CD4-positive, alpha-beta memory T cell (primary cell): Measurements from ENCODE around the gene GFOD1. TPM values are rescaled to one million over a fixed set of nuclear protein-coding genes. Genes with fewer than 3 reads are reported as not detected.
A peak's percentile ranks its signal among the peaks of the same experiment; 100 is the strongest.
"Not testable (repeated sequence)": the region's sequence is repeated elsewhere in the genome, so short reads cannot be mapped to it uniquely, and the experiment has no call there.

ENCODE experiments used
- CTCF ChIA-PET: fragments of 350-600 bp; sonication (Branson Sonifier 250); formaldehyde crosslinking; loops from one replicate; lab custom pipeline; 2021; ENCODE audit warnings: inconsistent platforms; ENCODE audit not compliant: partially characterized antibody; lab: Charles Lee
- POLR2A ChIA-PET: fragments of 350-600 bp; sonication (Branson Sonifier 250); formaldehyde crosslinking; loops from one replicate; lab custom pipeline; 2021; ENCODE audit not compliant: partially characterized antibody; lab: Charles Lee
- DNase-seq, 5 donors: peaks; one replicate each; pipeline versions ENCODE4 v3.0.0 to v3.0.0-alpha.2; 2020 to 2022; ENCODE audit warnings: mixed read lengths in 1 of 5
- H3K27ac ChIP-seq: one replicate; pipeline ENCODE4 v1.7.0; 2013; ENCODE audit warnings: low read depth, low read length
- H3K27me3 ChIP-seq: 2 replicates; pipeline ENCODE4 v1.7.0; 2013; ENCODE audit warnings: mild to moderate bottlenecking, low read length, moderate library complexity; ENCODE audit not compliant: insufficient read depth
- H3K36me3 ChIP-seq: 2 replicates; pipeline ENCODE4 v1.7.0; 2013; ENCODE audit warnings: mild to moderate bottlenecking, low read length, moderate library complexity; ENCODE audit not compliant: insufficient read depth
- H3K4me1 ChIP-seq: 2 replicates; pipeline ENCODE4 v1.7.0; 2013; ENCODE audit warnings: mild to moderate bottlenecking, low read length, moderate library complexity; ENCODE audit not compliant: insufficient read depth
- H3K4me3 ChIP-seq, 2 donors: one replicate each; pipeline ENCODE4 v1.7.0; 2013; ENCODE audit warnings: low read length in 2 of 2, mild to moderate bottlenecking in 1 of 2
- H3K9me3 ChIP-seq, 2 donors: one replicate each; pipeline ENCODE4 v1.7.0; 2013; ENCODE audit warnings: low read length in 2 of 2, control low read depth in 1 of 2; ENCODE audit not compliant: control insufficient read depth in 1 of 2
- H3K27ac Mint-ChIP-seq, 7 donors: one replicate each; pipeline ENCODE4 v1.8.0; 2020 to 2021; ENCODE audit warnings: mixed read lengths in 7 of 7, mild to moderate bottlenecking in 6 of 7, inconsistent platforms in 3 of 7, moderate library complexity in 3 of 7
- H3K27me3 Mint-ChIP-seq, 2 donors: one replicate each; pipeline ENCODE4 v1.8.0; 2020 to 2021; ENCODE audit warnings: mixed read lengths in 2 of 2
- H3K36me3 Mint-ChIP-seq, 2 donors: one replicate each; pipeline ENCODE4 v1.8.0; 2020 to 2021; ENCODE audit warnings: mixed read lengths in 2 of 2, inconsistent platforms in 1 of 2, mild to moderate bottlenecking in 1 of 2
- H3K4me1 Mint-ChIP-seq, 4 donors: one replicate each; pipeline ENCODE4 v1.8.0; 2020 to 2021; ENCODE audit warnings: mixed read lengths in 4 of 4, mild to moderate bottlenecking in 1 of 4
- H3K4me3 Mint-ChIP-seq, 8 donors: one replicate each; pipeline ENCODE4 v1.8.0; 2020 to 2021; ENCODE audit warnings: mixed read lengths in 8 of 8, mild to moderate bottlenecking in 7 of 8, moderate library complexity in 6 of 8, inconsistent platforms in 3 of 8
- H3K9me3 Mint-ChIP-seq, 8 donors: one replicate each; pipeline ENCODE4 v1.8.0; 2020 to 2021; ENCODE audit warnings: mixed read lengths in 8 of 8, mild to moderate bottlenecking in 5 of 8, inconsistent platforms in 3 of 8, moderate library complexity in 1 of 8
- intact Hi-C: fragments of 100-400 bp; cut with micrococcal nuclease; formaldehyde crosslinking; loops from one replicate; pipeline ENCODE4 v1.15.1; 2023
- polyA plus RNA-seq, 2 donors: library from polyadenylated mRNA; unstranded; fragments of 300-500 nt; fragmentation: Illumina TruSeq; gene quantifications; one replicate each; pipeline ENCODE4 v1.2.3, GENCODE V29; 2021
- total RNA-seq, 2 experiments: library from RNA; stranded (reverse); gene quantifications; one replicate each; pipeline ENCODE4 v1.2.3, GENCODE V29; 2021

Gene GFOD1
- total and polyA plus RNA-seq, 4 experiments from 2014 or later, result 0.95 to 1.1 (median 0.97) TPM; not detected in 1

- H3K27me3 ChIP-seq, result no peaks in the 10 kb centered on the region
- H3K27ac ChIP-seq, result no peak overlapping the region
- H3K4me3 Mint-ChIP-seq, result no peak overlapping the region
- H3K36me3 Mint-ChIP-seq, result no peaks in the 10 kb centered on the region
- no peak overlapping the region for H3K4me3 ChIP-seq
- no peaks in the 10 kb centered on the region for H3K36me3 ChIP-seq
- peaks cover 29% of the 10 kb centered on the region for H3K4me1 ChIP-seq
- intact Hi-C loops, result loop anchor here (5.0 to 10.0 kb wide), 3 partner anchors 37 to 314 kb away; partner anchors contain the start of genes GFOD1 and NOL7
- no peak for DNase-seq
- CTCF ChIA-PET, result no interaction called here
- no peaks in the 10 kb centered on the region for H3K27me3 Mint-ChIP-seq
- H3K9me3 Mint-ChIP-seq, result no peaks in the 10 kb centered on the region
- no peak overlapping the region for H3K27ac Mint-ChIP-seq
- no peaks in the 10 kb centered on the region for H3K9me3 ChIP-seq
- H3K4me1 Mint-ChIP-seq, result peaks cover 22 to 36% (median 31%) of the 10 kb centered on the region in 4 donors
- POLR2A ChIA-PET, result no interaction called here
Measured at GRCh38 chr6:13450628-13451027, 36.8 kb downstream of the GFOD1 start.

- Mint-ChIP-seq H3K27me3 (no peaks in the 10 kb centered on the region), H3K4me1 (peaks cover 11 to 21% (median 12%) of the 10 kb centered on the region in 4 donors)
Measured at GRCh38 chr6:13447949-13448724, 39.3 kb downstream of the GFOD1 start.

GRCh38 chr6:13446381-13446780, 41.0 kb downstream of the GFOD1 start:
- H3K27ac Mint-ChIP-seq, result no peak overlapping the region

More at GRCh38 chr6:13447949-13448724, 39.3 kb downstream of the GFOD1 start:
- POLR2A ChIA-PET, result no interaction called here
- no peaks in the 10 kb centered on the region for H3K36me3 Mint-ChIP-seq
- Histone ChIP-seq H3K36me3 (no peaks in the 10 kb centered on the region), H3K4me1 (peaks cover 8% of the 10 kb centered on the region), H3K4me3 (no peak overlapping the region), H3K27me3 (no peaks in the 10 kb centered on the region), H3K27ac (no peak overlapping the region), H3K9me3 (no peaks in the 10 kb centered on the region)
- H3K4me3 Mint-ChIP-seq, result no peak overlapping the region
- CTCF ChIA-PET, result interaction anchor here (1.5 kb wide), 1 partner anchor 12 kb away, joined by 3 read pairs; no protein-coding TSS in a partner anchor
- no peak for DNase-seq
- no peaks in the 10 kb centered on the region for H3K9me3 Mint-ChIP-seq
- peak overlapping the region in 4 of 7 donors; percentile 8 to 62 (median 47) for H3K27ac Mint-ChIP-seq
- intact Hi-C loops, result no loop called here

GRCh38 chr6:13445744-13446115, 41.7 kb downstream of the GFOD1 start:
- H3K9me3 ChIP-seq, result no peaks in the 10 kb centered on the region
- intact Hi-C loops, result no loop called here
- POLR2A ChIA-PET, result no interaction called here
- peaks cover 8% of the 10 kb centered on the region for H3K4me1 ChIP-seq
- H3K4me1 Mint-ChIP-seq, result peaks cover 11 to 21% (median 12%) of the 10 kb centered on the region in 4 donors
- no peaks in the 10 kb centered on the region for H3K27me3 ChIP-seq
- H3K36me3 ChIP-seq, result no peaks in the 10 kb centered on the region
- CTCF ChIA-PET, result interaction anchor here (1.2 to 2.3 kb wide), 3 partner anchors 8 to 621 kb away, joined by 3 to 9 read pairs (median 3); no protein-coding TSS in a partner anchor
- peaks cover 0 to 3% (median 0%) of the 10 kb centered on the region in 8 donors for H3K9me3 Mint-ChIP-seq
- DNase-seq, result no peak
- H3K27me3 Mint-ChIP-seq, result peaks cover 0 to 2% of the 10 kb centered on the region in 2 donors
- no peak overlapping the region for H3K4me3 ChIP-seq
- no peak overlapping the region for H3K4me3 Mint-ChIP-seq
- no peak overlapping the region for H3K27ac Mint-ChIP-seq
- H3K27ac ChIP-seq, result no peak overlapping the region
- no peaks in the 10 kb centered on the region for H3K36me3 Mint-ChIP-seq

More at GRCh38 chr6:13446381-13446780, 41.0 kb downstream of the GFOD1 start:
- no peak for DNase-seq
- H3K9me3 ChIP-seq, result no peaks in the 10 kb centered on the region
- Mint-ChIP-seq H3K27me3 (no peaks in the 10 kb centered on the region), H3K9me3 (peaks cover 0 to 3% (median 0%) of the 10 kb centered on the region in 8 donors), H3K36me3 (no peaks in the 10 kb centered on the region), H3K4me1 (peaks cover 11 to 21% (median 12%) of the 10 kb centered on the region in 4 donors), H3K4me3 (no peak overlapping the region)
- peaks cover 8% of the 10 kb centered on the region for H3K4me1 ChIP-seq
- no peak overlapping the region for H3K4me3 ChIP-seq
- no peaks in the 10 kb centered on the region for H3K36me3 ChIP-seq
- ChIA-PET POLR2A (no interaction called here), CTCF (interaction anchor here (2.3 kb wide), 1 partner anchor 7 kb away, joined by 9 read pairs; no protein-coding TSS in a partner anchor)
- no peak overlapping the region for H3K27ac ChIP-seq
- H3K27me3 ChIP-seq, result no peaks in the 10 kb centered on the region
- intact Hi-C loops, result no loop called here

GRCh38 chr6:13445005-13445743, 42.2 kb downstream of the GFOD1 start:
- no peak overlapping the region for H3K27ac ChIP-seq
- Mint-ChIP-seq H3K36me3 (no peaks in the 10 kb centered on the region), H3K9me3 (peaks cover 0 to 3% (median 0%) of the 10 kb centered on the region in 8 donors), H3K27ac (no peak overlapping the region), H3K4me3 (no peak overlapping the region), H3K27me3 (peaks cover 0 to 2% of the 10 kb centered on the region in 2 donors), H3K4me1 (peaks cover 11 to 21% (median 12%) of the 10 kb centered on the region in 4 donors)
- no peaks in the 10 kb centered on the region for H3K9me3 ChIP-seq
- POLR2A ChIA-PET, result no interaction called here
- H3K4me3 ChIP-seq, result no peak overlapping the region
- no peak for DNase-seq
- H3K27me3 ChIP-seq, result no peaks in the 10 kb centered on the region
- intact Hi-C loops, result no loop called here
- H3K4me1 ChIP-seq, result peaks cover 8% of the 10 kb centered on the region
- CTCF ChIA-PET, result interaction anchor here (1.0 to 2.3 kb wide), 4 partner anchors 8 to 622 kb away, joined by 3 to 9 read pairs (median 3); no protein-coding TSS in a partner anchor
- no peaks in the 10 kb centered on the region for H3K36me3 ChIP-seq

- H3K9me3 ChIP-seq, result no peaks in the 10 kb centered on the region
- DNase-seq, result no peak
- Mint-ChIP-seq H3K4me3 (no peak overlapping the region), H3K27ac (no peak overlapping the region), H3K27me3 (peaks cover 0 to 2% of the 10 kb centered on the region in 2 donors), H3K9me3 (peaks cover 0 to 3% (median 0%) of the 10 kb centered on the region in 8 donors), H3K4me1 (peaks cover 11 to 21% (median 12%) of the 10 kb centered on the region in 4 donors), H3K36me3 (no peaks in the 10 kb centered on the region)
- H3K4me1 ChIP-seq, result peaks cover 8% of the 10 kb centered on the region
- ChIA-PET POLR2A (no interaction called here), CTCF (interaction anchor here (0.9 to 2.3 kb wide), 5 partner anchors 9 to 622 kb away, joined by 3 to 9 read pairs (median 3); no protein-coding TSS in a partner anchor)
- H3K36me3 ChIP-seq, result no peaks in the 10 kb centered on the region
- H3K27me3 ChIP-seq, result no peaks in the 10 kb centered on the region
- no peak overlapping the region for H3K4me3 ChIP-seq
- intact Hi-C loops, result no loop called here
- H3K27ac ChIP-seq, result no peak overlapping the region
Measured at GRCh38 chr6:13444604-13445003, 42.8 kb downstream of the GFOD1 start.

GRCh38 chr6:13443978-13444377, 43.4 kb downstream of the GFOD1 start:
- H3K36me3 Mint-ChIP-seq, H3K27me3 ChIP-seq, DNase-seq, H3K4me1 ChIP-seq, H3K27ac Mint-ChIP-seq, H3K36me3 ChIP-seq, intact Hi-C loops, H3K9me3 ChIP-seq, H3K4me3 ChIP-seq, H3K27ac ChIP-seq, H3K4me3 Mint-ChIP-seq, POLR2A ChIA-PET, H3K9me3 Mint-ChIP-seq, H3K27me3 Mint-ChIP-seq: not testable (repeated sequence)
- H3K4me1 Mint-ChIP-seq, result peaks cover 11 to 20% (median 12%) of the 10 kb centered on the region in 4 donors
- CTCF ChIA-PET, result interaction anchor here (0.7 to 2.3 kb wide), 5 partner anchors 10 to 109 kb away, joined by 3 to 9 read pairs (median 3); no protein-coding TSS in a partner anchor
